Stimulated activated CD8-positive, alpha-beta memory T cell treated with anti-CD3 and anti-CD28 coated beads, Interleukin-4, amount 100 ng/mL, for 48 hours (primary cell): ENCODE data around the gene FAM13A.
A peak's percentile ranks its signal among the peaks of the same experiment; 100 is the strongest.
"Not testable (repeated sequence)": the region's sequence is repeated elsewhere in the genome, so short reads cannot be mapped to it uniquely, and the experiment has no call there.

Experiments
- DNase-seq: peaks from one replicate; pipeline ENCODE4 v3.0.0-alpha.2; 2020

Gene FAM13A

DNA sequence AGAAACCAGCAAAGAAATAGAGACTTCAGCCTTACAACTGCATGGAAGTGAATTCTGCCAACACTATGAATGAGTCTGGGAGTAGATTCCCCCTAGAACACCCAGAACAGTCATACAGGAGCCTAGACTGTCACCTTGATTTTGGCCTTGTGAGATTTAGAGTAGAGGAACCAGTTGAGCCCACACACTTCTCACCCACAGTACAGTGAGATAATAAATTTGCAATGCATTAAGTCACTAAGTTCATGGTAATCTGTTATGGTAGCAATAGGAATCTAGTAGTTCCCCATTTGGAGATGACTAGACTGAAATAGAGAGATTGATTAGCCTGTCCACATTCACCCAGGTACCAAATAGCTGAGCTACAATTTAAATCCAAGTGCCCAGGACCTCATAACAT is 59.0 kb downstream of the FAM13A start:
- DNase-seq = no peak

- no peak for DNase-seq
These were observed 61.1 kb downstream of the FAM13A start for GRCh38 chr4:88995874-88996273.

DNA sequence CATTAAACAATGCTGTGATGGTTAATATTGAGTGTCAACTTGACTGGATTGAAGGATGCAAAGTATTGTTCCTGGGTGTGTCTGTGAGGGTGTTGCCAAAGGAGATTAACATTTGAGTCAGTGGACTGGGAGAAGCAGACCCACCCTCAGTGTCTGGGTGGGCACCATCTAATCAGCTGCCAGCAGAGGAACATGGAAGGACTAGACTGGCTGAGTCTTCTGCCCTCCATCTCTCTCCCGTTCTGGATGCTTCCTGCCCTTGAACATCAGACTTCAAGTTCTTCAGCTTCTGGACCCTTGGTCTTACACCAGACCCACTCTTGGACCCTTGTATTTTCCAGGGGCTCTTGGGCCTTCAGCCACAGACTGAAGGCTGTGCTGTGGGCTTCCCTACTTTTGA is 61.7 kb downstream of the FAM13A start:
- DNase-seq = not testable (repeated sequence)

GRCh38 chr4:88993246-88993645 is 63.7 kb downstream of the FAM13A start:
- no peak for DNase-seq

GRCh38 chr4:88991746-88992145 is 65.2 kb downstream of the FAM13A start:
- DNase-seq = no peak

DNA sequence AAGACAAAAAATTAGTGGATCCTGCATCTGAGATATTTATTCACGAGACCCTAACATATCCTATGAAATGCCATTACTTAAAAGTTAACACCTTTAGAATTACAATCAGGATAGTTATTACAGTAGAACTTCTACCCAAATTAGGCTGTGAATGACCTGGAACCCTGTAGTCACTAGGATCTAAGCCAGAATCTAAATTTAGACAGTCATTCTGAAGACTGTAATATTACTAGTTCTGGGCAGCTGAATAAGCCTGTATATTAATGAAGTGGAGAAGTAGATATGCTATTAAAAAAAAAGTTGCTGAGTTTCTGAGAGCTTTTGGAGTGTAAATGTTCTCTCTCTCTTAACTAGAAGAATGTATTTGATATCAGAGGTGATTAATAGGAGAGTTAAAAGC is 67.0 kb downstream of the FAM13A start:
- no peak for DNase-seq

DNA sequence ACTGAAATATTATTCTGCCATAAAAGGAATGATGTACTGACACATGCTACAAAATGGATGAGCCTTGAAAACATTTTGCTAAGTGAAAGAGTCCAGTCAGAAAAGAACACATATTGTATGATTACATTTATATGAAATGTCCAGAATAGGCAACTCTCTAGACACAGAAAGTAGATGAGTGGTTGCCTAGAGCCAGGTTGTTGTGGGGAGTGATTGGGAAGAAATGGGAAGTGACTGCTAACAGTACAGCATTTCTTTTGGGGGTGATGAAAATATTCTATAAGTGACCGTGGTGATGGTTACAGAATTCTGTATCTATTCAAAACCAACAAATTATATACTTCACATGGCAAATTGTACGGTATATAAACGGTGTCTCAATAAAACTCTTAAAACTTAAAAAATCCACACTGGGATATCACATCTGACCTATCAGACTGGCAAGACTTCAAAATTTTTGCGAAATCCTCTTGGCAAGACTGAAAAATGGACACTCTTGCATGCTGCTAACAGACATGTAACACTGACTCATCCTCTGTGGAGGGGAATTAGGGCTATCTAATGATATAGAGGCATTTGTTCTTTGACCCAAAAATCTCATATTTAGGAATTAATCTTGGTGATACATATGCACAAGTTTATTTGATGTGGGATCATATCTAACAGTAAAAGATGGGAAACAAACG is 71.8 kb downstream of the FAM13A start:
- DNase-seq = no peak

DNA sequence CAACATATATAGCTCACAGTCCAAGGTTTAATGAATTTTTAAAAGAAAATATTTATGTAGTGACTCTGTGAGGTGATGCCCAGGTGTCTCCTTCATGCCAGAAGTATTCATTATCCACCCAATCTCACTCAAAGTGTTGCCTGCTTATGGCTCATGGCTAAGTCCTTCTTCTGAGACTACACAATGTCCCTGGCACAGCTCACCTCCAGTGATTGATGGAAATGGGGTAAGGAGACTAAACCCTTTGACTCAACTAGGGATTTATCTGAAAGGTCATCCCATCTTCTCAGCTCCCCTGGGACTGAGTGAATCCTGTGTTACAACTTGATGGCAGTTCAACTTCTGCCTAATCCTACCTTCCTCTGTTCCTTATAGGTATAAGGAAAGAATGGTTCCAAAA is 74.2 kb downstream of the FAM13A start:
- no peak for DNase-seq

DNA sequence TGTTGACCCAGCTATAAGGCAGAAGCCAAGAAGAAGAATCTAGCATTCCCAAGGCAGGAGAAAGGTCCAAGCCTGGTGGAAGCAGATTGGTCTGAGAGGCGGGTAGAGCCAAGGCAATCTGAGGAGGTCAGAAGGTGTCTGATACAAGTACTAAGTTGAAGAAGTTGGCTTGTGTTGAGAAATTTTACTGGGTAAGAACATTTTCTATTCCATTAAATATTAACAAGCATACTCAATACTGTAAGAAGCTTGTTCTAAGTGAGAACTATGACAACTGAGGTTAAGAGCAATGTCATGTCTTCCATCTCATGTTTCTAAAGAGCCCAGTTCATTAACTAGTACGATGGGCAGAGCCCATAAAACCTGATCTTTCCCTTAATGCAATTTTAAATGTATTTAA is 75.0 kb downstream of the FAM13A start:
- DNase-seq = no peak

- DNase-seq = no peak
These were observed 75.4 kb downstream of the FAM13A start for GRCh38 chr4:88981556-88981955.

- DNase-seq = no peak
These were observed 77.7 kb downstream of the FAM13A start for GRCh38 chr4:88979276-88979675.

GRCh38 chr4:88976775-88977035 is 80.3 kb downstream of the FAM13A start:
- no peak for DNase-seq

- DNase-seq = no peak
These were observed 80.8 kb downstream of the FAM13A start for GRCh38 chr4:88975958-88976774.

DNA sequence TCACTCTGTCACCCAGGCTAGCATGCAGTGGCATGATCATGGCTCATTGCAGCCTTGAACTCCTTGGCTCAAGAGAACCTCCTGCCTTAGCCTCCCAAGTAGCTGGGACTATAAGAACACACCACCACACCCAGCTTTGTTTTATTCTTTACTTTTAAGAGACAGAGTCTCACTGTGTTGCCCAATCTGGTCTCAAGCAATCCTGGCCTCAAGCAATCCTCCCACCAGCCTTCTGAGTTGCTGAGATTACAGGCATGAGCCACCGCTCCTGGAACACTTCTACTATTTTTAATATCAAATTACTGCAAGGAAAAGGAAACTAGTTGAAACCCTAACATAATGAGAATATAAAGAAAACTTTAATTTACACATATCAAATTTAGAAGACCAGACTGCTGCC is 85.4 kb downstream of the FAM13A start:
- no peak for DNase-seq

DNA sequence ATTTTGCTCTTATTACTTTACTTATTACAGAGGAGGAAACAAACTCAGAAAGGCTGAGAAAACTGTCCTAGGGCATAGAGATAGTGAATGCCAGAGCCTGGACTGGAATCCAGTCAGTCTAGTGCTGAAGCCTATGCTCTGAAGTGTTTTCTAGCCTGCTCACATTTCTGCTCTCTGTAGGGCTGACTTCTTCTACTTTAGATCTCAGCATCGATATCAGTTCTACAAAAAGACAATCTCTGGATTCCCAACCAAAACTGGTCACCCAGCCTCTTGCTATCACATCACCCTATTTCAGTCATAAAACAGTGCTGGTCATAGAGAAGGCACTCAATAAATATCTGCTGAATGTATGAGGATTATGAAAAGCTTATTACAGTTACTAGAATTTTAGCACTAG is 87.2 kb downstream of the FAM13A start:
- no peak for DNase-seq

DNA sequence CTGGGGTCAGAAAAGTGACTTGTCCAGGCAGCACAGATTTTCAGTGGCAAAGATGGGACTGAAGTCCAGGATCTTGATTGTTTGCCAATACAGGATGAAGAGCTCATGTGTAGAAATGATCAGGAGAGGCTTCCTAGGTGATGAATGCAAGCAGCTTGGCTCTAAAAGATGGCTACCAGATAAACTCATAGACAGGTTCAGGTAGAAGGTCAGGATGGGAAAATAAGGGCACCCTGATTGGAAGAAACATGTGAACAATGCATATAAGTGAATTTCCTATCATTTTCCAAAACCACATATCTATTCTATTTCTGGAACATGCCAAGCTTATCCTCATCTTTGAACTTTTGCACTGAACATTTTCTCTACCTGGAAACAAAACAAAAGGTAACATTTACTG is 87.7 kb downstream of the FAM13A start:
- DNase-seq = no peak

DNA sequence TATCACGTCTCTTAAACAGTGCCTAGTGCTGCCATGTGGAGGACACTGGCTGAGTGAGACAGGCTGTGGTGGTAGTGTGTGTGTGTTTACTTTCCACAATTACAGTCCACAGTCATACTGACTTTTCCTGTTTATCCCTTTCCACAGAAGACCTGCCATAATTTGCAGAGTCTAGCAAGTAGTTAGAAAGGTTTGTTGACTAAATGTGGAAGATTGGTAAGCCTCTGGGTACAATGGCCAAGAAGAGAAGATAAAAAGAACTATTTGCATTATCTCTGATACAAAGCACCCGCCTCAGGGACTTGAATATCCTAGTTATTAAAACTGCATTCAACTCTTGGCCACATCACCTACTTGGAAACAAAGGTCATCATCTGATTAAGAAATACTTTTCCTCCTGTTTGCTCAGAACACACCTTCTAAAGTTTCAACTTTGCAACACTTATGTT is 89.1 kb downstream of the FAM13A start:
- DNase-seq = no peak

DNA sequence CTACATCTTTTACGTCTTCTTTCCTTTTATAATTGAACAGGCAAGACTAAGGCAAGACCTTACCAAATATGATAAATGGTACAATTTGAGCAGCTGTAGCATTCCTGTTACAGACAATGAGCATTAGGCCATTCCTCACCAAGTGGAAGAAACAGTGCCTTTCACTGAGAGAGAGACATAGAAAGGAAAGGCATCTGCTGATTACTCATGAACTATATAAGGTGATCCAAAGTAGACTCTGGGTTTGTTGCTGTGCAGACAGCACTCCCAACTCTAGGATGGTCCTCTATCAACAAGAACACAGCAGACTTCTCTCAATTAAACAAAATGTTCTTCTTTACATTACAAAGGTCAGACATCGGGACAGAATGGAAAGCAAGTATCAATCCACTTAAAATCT is 91.9 kb downstream of the FAM13A start:
- no peak for DNase-seq

- peak; percentile 29 for DNase-seq
These were observed 92.5 kb downstream of the FAM13A start for GRCh38 chr4:88964450-88964849.

DNA sequence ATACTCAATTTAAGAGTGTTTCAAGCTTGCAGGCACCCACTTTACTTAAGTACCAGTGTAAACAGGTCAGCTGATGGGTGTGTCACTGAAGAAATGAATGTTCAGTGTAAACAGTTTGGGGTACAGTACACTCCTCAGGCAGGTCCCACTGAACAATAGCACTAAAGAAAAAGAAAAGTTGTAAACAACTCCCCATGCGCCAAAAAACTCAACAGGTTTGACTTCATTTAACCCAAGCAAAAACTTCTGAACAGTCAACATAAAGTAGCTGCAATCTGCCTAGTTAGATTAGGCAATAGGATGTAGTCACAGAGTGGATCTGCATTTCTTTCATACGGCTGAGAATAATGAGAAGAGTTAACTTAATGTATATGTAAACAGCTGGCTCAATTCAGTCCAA is 93.2 kb downstream of the FAM13A start:
- no peak for DNase-seq

DNA sequence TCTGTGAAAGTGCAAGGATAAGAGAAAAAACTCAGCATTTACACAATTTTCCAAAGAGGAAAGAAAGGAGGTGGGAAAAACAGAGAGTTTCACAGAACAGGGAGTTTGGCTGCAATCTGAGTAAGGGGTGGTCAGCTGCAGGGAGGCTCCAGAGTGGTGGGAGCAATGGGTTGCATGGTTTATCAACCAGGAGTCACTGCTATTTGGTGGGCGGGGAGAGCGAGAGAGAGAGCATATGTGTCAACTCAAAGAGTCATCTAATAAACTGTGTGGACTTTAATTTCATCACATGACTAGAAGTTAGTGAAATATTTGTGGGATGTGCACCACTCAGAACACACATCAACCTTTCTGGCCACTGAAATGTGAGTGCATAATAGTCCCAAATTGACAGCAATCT is 94.6 kb downstream of the FAM13A start:
- DNase-seq = no peak

- DNase-seq = no peak
These were observed 96.4 kb downstream of the FAM13A start for GRCh38 chr4:88960576-88960975.

DNA sequence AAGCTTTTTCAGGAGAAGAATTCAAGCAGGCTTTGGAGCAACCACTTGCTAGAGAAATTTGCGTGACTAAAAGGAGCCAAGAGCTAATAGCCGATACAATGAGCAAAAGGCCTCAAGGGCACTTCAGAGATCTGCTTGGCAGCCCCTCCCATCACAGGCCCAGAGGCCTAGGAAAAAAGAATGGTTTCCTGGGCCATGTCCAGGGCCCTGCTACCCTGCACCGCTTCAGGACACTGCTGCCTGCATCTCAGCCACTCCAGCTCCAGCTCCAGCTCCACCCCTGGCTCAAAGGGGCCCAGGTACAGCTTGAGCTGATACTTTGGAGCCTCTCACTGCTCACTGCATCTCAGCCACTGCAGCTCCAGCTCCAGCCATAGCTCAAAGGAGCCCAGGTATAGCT is 98.9 kb downstream of the FAM13A start:
- no peak for DNase-seq

GRCh38 chr4:88957570-88957969 is 99.4 kb downstream of the FAM13A start:
- no peak for DNase-seq
